Esophagus mucosa (tissue), 1 donor: Measurements from ENCODE around the gene PAOX. TPM values are rescaled to one million over a fixed set of nuclear protein-coding genes. Genes with fewer than 3 reads are reported as not detected.

Experiments used
- ATAC-seq: fragments of 200-7000 bp; cut with Tn5 transposase; one replicate; pipeline ENCODE4 v1.9.1; 2020
- total RNA-seq: library from RNA; stranded (reverse); gene quantifications from one replicate; pipeline ENCODE4 v1.2.4, GENCODE V29; 2023
- donor health status: DM: yes; HTN: yes; CAD: no.

The PAOX gene
- total RNA-seq: 11.3 TPM

GRCh38 chr10:133379152-133379800 lies at the start of gene PAOX:
Gene PAOX, plus strand, starts transcription at chr10:133379262. Its CDS starts 55 bp downstream, at chr10:133379317.
- peak; percentile 85 for ATAC-seq

DNA sequence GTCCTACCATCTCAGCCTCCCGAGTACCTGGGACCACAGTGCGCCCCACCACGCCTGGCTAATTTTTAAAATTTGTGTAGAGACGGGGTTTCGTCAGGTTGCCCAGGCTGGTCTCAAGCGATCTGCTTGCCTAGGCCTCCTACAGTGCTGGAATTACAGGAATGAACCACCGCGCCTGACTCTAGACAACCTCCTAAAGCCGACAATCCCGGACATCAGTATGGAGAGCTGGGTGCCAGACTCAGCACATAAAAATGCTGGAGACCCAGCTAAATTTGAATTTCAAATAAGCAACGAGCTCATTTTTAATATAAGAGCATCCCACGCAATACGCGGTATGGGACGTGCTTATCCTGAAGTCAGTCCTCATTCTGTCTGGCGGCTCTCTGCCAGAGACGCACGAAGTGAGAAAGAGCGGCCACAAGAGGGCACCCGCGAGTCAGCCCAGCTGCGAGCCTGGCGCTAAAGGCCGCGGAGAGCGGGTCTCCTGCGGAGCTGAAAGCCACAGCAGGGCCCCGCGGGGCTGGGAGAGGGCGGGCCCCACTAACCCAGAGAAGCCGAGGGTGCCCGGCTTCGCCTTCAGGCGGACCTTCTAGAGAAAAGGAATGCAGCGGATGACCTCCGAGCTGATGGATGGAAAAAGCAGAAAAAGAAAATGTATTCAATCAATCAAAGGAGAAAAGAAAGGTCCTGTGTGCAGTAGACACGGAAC lies 49.4 kb upstream of the PAOX start:
- ATAC-seq: peak; percentile 79

DNA sequence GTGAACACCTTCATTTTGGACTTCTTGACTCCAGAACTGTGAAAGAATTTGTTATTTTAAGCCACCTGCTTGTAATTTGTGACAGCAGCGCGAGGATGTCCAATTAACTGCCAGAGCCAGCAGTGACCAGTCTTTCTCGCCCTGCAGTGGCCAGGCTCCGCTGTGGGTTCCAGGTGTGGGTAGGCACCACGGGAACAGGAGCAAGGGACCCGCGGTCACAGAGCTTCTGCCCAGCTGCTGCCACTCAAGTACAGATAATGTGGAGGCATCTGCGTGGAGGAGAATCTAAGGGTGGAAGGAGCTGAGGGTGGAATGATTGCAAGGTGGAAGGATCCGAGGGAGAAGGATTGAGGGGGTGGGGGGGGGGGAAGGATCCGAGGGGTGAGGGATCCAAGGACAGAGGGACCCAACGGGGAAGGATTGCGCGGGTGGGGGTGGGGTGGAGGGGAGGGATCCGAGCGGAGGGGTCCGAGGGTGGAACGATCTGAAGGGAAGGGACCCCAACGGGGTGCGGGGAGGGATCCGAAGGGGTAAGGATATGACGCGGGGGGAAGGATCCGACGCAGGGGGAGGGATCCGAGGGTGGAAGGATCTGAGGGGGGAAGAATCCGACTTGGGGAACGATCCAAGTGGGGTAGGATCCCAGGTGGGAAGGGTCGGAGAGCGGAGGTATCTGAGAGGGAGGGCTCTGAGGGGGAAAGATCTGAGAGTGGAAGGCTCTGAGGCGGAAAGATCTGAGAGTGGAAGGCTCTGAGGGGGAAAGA lies 45.9 kb upstream of the PAOX start:
- ATAC-seq: no peak

GRCh38 chr10:133334503-133335245 lies 44.4 kb upstream of the PAOX start:
- no peak for ATAC-seq

DNA sequence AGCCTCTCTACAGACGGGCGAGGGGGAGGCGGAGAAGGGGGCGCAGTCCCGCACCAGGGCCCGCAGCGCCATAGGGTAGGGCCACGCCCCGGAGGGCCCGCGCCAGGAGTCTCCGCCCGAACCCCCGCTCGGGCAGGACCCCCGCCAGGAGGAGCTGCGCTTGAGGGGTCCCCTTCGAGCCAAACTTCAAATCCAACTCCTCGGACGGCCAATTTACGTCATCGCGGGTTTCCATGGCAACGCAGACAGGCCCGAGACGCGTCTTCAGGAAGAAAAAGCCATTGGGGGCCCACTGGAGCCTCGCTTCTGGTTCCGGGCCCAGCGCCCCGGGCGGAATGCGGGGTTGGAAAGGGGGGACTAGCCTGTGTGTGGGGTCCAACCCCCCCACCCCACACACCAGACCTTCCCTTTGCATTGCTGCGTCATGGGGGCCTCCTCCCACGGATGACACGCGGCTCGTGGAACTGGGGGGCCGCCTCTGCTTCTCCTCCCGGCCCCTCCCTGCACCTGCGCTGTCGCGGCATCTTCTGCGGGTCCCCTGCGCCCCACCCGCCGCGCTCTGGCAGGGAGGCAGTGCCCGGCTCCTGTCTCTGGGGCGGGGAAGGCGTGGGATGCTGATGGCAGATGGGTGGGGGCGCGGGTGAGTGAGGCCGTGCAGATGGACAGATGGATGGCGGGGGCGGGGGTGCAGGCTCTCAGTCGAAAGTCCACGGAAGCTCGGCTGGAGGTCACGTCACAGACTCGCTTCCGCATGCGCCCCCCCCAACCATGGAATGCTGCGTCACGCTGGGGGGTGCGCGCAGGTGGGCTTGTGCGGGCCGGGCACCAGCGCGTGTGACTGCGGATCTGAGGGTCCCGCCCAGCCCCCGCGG lies 43.6 kb upstream of the PAOX start:
- peak; percentile 18 for ATAC-seq

GRCh38 chr10:133336118-133336576 lies 42.9 kb upstream of the PAOX start:
- no peak for ATAC-seq

DNA sequence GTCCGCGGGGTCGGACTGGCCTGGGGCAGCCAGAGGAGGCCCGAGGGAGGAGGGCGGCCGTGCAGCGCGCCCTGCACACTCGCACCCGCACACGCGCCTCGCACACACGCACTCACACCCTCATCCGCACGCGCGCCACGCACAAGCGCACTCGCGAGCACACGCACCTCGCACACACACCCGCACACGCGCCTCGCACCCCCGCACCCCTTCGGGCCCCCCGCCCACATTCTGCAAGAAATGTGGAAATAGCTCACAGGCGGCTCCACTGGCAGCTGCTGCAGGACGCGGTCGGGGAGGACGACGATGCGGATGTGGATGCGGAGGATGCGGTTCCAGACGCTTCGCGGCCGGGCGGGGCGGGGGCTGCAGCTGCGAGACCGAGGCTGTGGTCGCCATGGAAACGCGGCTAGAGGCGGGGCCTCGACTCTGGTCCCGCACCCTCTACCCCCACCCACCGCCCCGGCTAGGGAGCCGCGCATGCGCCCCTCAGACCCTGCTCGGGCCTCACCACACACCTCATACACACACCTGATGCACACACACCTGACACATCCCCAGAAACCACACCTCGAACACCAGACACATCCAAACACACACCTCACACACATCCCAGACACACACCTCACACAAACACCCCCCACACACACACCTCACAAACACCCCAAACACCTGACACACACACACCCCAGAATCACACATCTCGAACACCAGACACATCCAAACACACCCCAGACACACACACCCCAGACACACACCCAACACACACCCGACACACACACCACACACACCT lies 42.3 kb upstream of the PAOX start, which contains the start of gene CALY:
Gene CALY (minus strand): TSS at position 320 of the 793 bp plus-strand sequence. CDS start 7,907 bp downstream, outside the sequence.
- peak; percentile 24 for ATAC-seq

- no peak for ATAC-seq
Observed at GRCh38 chr10:133337370-133337725, 41.7 kb upstream of the PAOX start.

GRCh38 chr10:133338080-133339071 lies 40.7 kb upstream of the PAOX start:
- ATAC-seq: no peak

GRCh38 chr10:133339708-133340380 lies 39.2 kb upstream of the PAOX start:
- ATAC-seq: peak; percentile 11

DNA sequence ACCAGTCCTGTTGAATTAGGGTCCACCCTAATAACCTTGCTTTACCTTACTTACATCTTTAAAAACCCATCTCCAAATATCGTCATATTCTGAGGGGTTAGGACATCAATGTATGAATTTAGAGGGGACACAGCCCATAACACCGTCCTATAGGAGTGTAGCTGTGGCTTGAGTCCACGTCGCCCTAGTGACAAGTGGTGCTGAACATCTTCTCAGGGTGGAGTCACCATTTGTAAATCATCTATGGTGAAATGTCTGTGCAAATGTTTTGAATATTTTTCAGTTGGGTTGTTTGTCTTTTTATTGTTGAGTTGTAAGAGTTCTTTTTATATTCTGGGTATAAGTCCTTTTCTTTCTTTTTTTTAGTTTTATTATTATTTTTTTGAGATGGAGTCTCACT lies 37.1 kb upstream of the PAOX start:
- ATAC-seq: no peak

- no peak for ATAC-seq
Observed at GRCh38 chr10:133342942-133343341, 36.1 kb upstream of the PAOX start.

GRCh38 chr10:133343558-133343957 lies 35.5 kb upstream of the PAOX start:
- ATAC-seq: no peak

- ATAC-seq: no peak
Observed at GRCh38 chr10:133344236-133344635, 34.8 kb upstream of the PAOX start.

DNA sequence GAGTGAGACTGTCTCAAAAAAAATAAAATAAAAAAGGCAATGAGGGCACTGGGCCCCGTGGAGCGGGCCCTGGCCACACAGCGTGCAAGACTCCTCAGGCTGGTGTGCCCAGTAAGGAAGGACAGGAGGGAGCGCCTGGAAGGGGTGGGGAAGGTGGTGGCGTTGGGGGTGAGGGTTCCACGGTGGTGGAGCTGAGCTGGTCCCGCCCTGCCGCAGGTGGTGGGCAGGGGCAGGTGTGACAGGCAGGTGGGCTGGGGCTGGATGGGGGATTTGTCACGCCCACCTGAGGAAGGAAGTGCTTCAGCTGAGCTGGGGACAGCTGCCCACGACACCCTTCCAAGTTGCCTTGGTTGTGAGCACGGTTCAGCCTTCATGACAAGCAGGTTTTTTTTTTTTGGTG lies 32.6 kb upstream of the PAOX start:
- ATAC-seq: no peak

- no peak for ATAC-seq
Observed at GRCh38 chr10:133347710-133348517, 31.1 kb upstream of the PAOX start.

- no peak for ATAC-seq
Observed at GRCh38 chr10:133349160-133349568, 29.9 kb upstream of the PAOX start.

- ATAC-seq: no peak
Observed at GRCh38 chr10:133349577-133350011, 29.5 kb upstream of the PAOX start.
